Amniotic stem cell (primary cell): ENCODE data around the gene ATP2A2.
"Not testable (repeated sequence)": the region's sequence is repeated elsewhere in the genome, so short reads cannot be mapped to it uniquely, and the experiment has no call there.

Experiments used
- DNase-seq: peaks from one replicate; lab custom pipeline; 2025; lab: John Stamatoyannopoulos, UW

The ATP2A2 gene

DNA sequence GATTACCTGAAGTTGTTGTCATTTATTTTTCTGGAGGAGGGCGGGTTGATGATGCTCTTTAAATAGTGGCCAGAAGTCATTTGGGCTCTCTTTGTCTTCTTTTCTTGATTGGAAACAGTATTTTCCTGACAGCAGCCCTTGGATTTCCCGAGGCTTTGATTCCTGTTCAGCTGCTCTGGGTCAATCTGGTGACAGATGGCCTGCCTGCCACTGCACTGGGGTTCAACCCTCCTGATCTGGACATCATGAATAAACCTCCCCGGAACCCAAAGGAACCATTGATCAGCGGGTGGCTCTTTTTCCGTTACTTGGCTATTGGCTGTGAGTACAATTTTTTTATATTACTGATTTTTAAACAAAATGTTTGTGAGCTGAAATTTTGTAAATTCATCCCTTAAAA, 62.1 kb downstream of the ATP2A2 start:
- DNase-seq = no peak

DNA sequence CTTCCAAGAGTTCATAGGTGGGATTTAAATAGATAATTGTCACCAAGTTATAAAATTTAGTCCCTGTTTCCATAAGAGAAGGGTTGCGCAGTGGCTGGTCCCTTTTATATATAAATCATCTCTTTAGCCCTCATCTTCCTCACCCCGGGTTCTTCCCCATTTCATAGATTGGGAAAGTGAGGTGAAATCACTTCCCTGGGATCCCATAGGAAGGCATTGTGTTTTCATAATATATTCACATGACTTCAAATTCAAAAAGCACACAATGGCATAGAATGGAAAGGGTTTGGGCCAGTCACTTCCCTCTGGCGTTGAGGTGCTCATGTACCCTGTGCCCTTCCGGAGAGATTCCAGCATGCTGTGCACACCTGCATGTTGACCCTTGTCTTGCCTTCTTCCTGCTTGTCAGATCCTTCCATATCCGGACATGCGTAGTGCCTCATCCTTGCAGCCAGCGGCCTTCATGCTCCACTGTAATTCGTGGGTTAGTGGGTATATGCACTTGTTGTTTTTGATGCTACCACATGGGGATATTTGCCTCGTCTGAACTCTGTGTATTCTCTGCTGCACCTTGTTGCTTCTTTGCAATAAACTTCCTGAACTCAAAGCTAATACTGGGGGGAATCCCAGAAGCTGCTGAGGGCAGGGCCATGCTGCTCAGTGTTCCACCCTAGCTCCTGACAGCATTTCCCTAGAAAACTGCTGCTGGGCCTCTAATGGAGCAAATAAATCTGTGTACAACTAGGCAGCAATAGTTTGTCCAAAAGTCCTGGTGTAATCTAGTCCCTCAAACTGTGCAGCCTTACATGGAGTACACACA, 62.9 kb downstream of the ATP2A2 start:
- DNase-seq = no peak

DNA sequence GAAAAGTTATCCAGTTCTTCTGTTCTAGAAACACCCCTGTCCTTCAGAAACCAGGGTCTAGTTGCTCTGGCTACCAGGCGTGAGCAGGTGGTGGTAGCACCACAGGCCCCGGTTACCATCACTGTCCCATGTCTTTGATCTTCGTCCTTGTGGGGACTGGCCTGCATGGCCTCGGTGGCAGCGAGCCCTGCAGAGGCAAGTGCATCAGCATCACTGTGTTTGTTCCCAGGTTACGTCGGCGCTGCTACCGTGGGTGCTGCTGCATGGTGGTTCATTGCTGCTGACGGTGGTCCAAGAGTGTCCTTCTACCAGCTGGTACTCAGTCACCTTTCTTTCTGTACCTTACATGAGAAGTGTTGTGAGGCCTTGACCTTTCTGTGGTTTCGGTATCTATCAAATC, 63.6 kb downstream of the ATP2A2 start:
- DNase-seq = no peak

DNA sequence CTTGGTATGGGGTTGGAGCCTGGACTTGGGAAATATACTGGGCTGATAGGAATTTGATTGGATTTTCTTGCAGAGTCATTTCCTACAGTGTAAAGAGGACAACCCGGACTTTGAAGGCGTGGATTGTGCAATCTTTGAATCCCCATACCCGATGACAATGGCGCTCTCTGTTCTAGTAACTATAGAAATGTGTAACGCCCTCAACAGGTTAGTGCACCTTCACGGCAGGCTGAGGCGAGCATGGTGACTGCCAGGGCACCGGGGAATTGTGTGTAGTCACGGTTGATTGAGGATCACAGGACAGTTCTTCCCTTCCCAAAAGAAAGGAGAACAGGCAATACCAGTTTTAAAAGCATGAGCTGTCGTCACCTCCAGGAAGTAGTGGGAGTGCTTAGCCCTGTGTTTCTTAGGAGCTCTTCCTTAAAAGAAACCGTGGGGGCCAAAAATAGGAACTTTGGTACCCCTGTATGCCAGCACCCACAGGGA, 64.2 kb downstream of the ATP2A2 start:
- no peak for DNase-seq

DNA sequence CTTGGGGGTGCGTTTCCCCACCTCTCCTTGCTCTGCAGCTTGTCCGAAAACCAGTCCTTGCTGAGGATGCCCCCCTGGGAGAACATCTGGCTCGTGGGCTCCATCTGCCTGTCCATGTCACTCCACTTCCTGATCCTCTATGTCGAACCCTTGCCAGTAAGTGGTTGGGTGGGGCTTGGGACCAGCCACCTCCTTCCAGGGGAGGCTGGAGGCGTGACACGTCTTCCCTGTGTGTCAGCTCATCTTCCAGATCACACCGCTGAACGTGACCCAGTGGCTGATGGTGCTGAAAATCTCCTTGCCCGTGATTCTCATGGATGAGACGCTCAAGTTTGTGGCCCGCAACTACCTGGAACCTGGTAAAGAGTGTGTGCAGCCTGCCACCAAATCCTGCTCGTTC, 64.9 kb downstream of the ATP2A2 start:
- DNase-seq = no peak

DNA sequence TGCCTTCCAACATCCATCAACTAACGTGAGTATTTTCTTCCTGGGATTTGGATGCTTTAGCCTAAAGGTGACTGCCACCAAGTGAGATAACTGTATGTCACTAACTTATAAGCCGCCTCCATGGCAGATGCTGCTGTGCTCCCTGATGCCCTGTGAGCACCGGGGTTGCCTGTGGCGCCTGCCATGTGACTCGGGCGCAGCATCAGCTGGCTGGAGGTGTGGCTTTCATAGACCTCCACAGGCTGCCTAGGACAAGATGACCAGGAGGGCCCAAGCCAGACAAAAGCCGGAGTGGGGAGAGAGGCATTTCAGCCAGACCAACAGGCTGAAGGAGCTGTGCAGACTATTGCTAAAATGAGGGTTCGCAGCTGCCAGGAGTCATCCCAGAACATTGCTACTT, 66.7 kb downstream of the ATP2A2 start:
- no peak for DNase-seq

- no peak for DNase-seq
Observed at GRCh38 chr12:110348431-110349059, 67.5 kb downstream of the ATP2A2 start.

GRCh38 chr12:110349096-110349495, 68.0 kb downstream of the ATP2A2 start:
- no peak for DNase-seq

DNA sequence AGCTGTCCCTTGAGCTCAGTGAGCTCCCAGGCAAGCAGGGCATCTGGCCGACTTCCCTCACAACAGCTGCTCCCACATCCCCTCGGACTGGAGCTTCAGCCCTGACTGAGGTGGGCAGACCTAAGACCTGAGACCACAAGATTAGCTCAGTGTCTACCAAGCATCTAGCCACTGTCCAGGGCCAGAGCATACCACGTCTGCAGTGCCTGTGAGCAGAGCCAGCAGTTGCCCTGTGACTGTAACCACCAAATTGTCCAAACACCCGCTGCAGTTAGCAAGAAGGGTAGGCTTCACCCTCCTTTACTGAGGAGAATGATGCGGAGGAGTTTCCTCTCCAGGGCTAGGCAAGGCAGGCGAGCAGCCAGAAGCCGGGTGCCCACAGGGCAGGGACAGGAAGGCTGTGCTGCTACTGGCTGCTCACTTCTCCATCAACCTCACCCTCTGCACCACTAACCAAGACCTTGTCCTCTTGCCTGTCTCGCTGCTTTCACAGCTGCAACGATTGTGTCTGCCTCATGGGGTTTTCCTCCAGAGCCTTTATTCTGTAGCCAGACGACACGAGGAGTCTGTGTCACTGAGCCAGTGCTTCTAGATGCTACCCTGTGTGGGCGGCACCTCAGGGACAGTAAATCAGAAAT, 68.6 kb downstream of the ATP2A2 start:
- DNase-seq = no peak

- no peak for DNase-seq
Observed at GRCh38 chr12:110351119-110351518, 70.1 kb downstream of the ATP2A2 start.

- DNase-seq = no peak
Observed at GRCh38 chr12:110352401-110352800, 71.4 kb downstream of the ATP2A2 start.

GRCh38 chr12:110353211-110353965, 72.3 kb downstream of the ATP2A2 start:
- no peak for DNase-seq

DNA sequence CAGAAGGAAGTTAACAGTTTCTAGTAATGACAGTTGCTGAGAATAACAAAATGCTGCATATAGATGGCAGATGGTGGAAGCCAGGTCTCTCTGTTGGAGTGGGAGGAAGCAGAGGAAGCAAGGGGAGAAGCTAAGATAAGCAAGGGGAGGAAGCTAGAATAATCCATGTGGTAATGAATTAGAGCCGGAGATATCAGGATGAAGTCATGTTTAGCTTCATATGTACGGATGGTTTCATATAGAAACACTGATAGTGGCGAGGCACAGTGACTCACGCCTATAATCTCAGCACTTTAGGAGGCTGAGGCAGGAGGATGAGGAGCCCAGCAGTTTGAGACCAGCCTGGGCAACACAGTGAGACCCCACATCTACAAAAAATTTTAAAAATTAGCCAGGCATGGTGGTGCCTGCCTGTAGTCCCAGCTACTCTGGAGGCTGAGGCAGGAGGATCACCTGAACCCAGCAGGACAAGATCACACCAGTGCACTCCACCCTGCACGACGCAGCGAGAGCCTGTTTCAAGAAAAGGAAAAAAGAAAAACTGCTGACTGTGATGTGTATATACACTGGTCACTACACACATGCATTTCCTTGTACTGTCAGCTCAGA, 73.2 kb downstream of the ATP2A2 start:
- no peak for DNase-seq

GRCh38 chr12:110355073-110355472, 74.0 kb downstream of the ATP2A2 start:
- no peak for DNase-seq

- DNase-seq = not testable (repeated sequence)
Observed at GRCh38 chr12:110358384-110359097, 77.5 kb downstream of the ATP2A2 start.

GRCh38 chr12:110361216-110361615, 80.2 kb downstream of the ATP2A2 start:
- no peak for DNase-seq

- DNase-seq = no peak
Observed at GRCh38 chr12:110365489-110366320, 84.7 kb downstream of the ATP2A2 start.

GRCh38 chr12:110366321-110367142, 85.5 kb downstream of the ATP2A2 start:
- no peak for DNase-seq

GRCh38 chr12:110367181-110367864, 86.3 kb downstream of the ATP2A2 start:
- DNase-seq = no peak
